GM12878 (cell line): ENCODE data around the gene ERMN. TPM values are rescaled to one million over a fixed set of nuclear protein-coding genes. Genes with fewer than 3 reads are reported as not detected.

Experiments used
- ATAC-seq: fragments of 200-7000 bp; cut with Tn5 transposase; 3 replicates; pipeline ENCODE4 v1.9.1; 2020; ENCODE audit warnings: mild to moderate bottlenecking, moderate library complexity
- BruUV-seq: library from RNA; stranded (reverse); fragments of 400-500 nt; replicated peaks from 2 replicates; lab custom pipeline; 2021; lab: Mats Ljungman, UMichigan
- CTCF ChIA-PET: fragments of 300-600 bp; sonication (Branson Sonifier 250); formaldehyde crosslinking; extraction: SDS; loops from one replicate; lab custom pipeline; 2021; ENCODE audit warnings: inconsistent platforms; lab: Yijun Ruan, JAX
- POLR2A ChIA-PET: fragments of 350-600 bp; formaldehyde crosslinking; extraction: SDS; loops from one replicate; lab custom pipeline; 2021; ENCODE audit warnings: inconsistent platforms; lab: Charles Lee
- RAD21 ChIA-PET: fragments of 300-600 bp; sonication (Branson Sonifier 250); formaldehyde crosslinking; loops from one replicate; lab custom pipeline; 2023; ENCODE audit warnings: antibody characterized with exemption; ENCODE audit not compliant: unreplicated experiment; lab: Charles Lee
- SMC1A ChIA-PET: fragments of 300-600 bp; sonication (Branson Sonifier 250); formaldehyde crosslinking; loops from one replicate; lab custom pipeline; 2023; ENCODE audit not compliant: unreplicated experiment, uncharacterized antibody; lab: Charles Lee
- DNase-seq: peaks from one replicate; pipeline ENCODE4 v3.0.0-alpha.2; 2011; ENCODE audit warnings: low read depth, low spot score
- FAIRE-seq: peaks from 3 replicates; lab custom pipeline; 2011; peaks lifted over from hg19 to GRCh38; lab: Jason Lieb, UNC
- H2AFZ ChIP-seq: 2 replicates; pipeline ENCODE4 v1.6.0; 2011; ENCODE audit warnings: low read depth, low read length, control low read depth; ENCODE audit not compliant: control insufficient read depth
- H3K27ac ChIP-seq: 2 replicates; pipeline ENCODE4 v1.5.1; 2011; ENCODE audit warnings: control low read depth; ENCODE audit not compliant: control insufficient read depth, insufficient read depth
- H3K27me3 ChIP-seq, 2 experiments: replicated peaks in 1 of 2; 2 replicates each; pipeline versions ENCODE4 v1.6.0 to v1.6.1; 2011; ENCODE audit warnings: low read length in 1 of 2; ENCODE audit not compliant: control insufficient read depth in 2 of 2, insufficient read depth in 2 of 2
- H3K36me3 ChIP-seq, 2 experiments: 2 replicates each; pipeline ENCODE4 v1.5.1; 2011; ENCODE audit warnings: low read length in 1 of 2; ENCODE audit not compliant: control insufficient read depth in 2 of 2, insufficient read depth in 2 of 2
- H3K4me1 ChIP-seq: 2 replicates; pipeline ENCODE4 v1.6.1; 2011; ENCODE audit warnings: mild to moderate bottlenecking, low read length, moderate library complexity, mixed read lengths; ENCODE audit not compliant: control insufficient read depth, insufficient read depth
- H3K4me2 ChIP-seq: 2 replicates; pipeline ENCODE4 v1.6.0; 2011; ENCODE audit warnings: control low read depth; ENCODE audit not compliant: control insufficient read depth, insufficient read depth
- H3K4me3 ChIP-seq: fragments of 200-600 bp; sonication (generic); 2 replicates; pipeline ENCODE4 v1.5.1; 2016
- H3K79me2 ChIP-seq: 2 replicates; pipeline ENCODE4 v1.6.0; 2011; ENCODE audit warnings: low read length; ENCODE audit not compliant: control insufficient read depth, insufficient read depth
- H3K9ac ChIP-seq: 2 replicates; pipeline ENCODE4 v1.8.0; 2011; ENCODE audit warnings: low read length, control low read depth, mixed read lengths; ENCODE audit not compliant: control insufficient read depth, insufficient read depth
- H3K9me3 ChIP-seq: replicated peaks from 3 replicates; pipeline ENCODE4 v1.5.1; 2011; ENCODE audit warnings: mild to moderate bottlenecking, low read length; ENCODE audit not compliant: control insufficient read depth, insufficient read depth
- H4K20me1 ChIP-seq: 2 replicates; pipeline ENCODE4 v1.6.0; 2011; ENCODE audit not compliant: control insufficient read depth, insufficient read depth
- ASH2L ChIP-seq: fragments of 300-600, 200-600 bp; sonication (generic); IDR thresholded peaks from 2 replicates; pipeline ENCODE4 v1.6.1; 2017; ENCODE audit warnings: low read depth, mild to moderate bottlenecking, borderline replicate concordance
- BMI1 ChIP-seq: fragments of 450-650 bp; IDR thresholded peaks from 2 replicates; pipeline ENCODE4 v1.6.1; 2016; ENCODE audit warnings: mild to moderate bottlenecking, moderate library complexity, borderline replicate concordance
- CBFB ChIP-seq: IDR thresholded peaks from 2 replicates; pipeline ENCODE4 v1.6.1; 2016; ENCODE audit warnings: antibody characterized with exemption, low read depth
- CHD1 ChIP-seq: IDR thresholded peaks from 2 replicates; pipeline ENCODE4 v1.6.1; 2012; ENCODE audit warnings: low read depth, low read length, improper control_type of control experiment
- EP300 ChIP-seq, 2 experiments: fragments of 150-350 bp in 1 of 2; IDR thresholded peaks; 2 replicates each; pipeline ENCODE4 v1.6.1; 2011 to 2012; ENCODE audit warnings: low read depth in 2 of 2, low read length in 2 of 2, borderline replicate concordance in 1 of 2, improper control_type of control experiment in 1 of 2, inconsistent platforms in 1 of 2; ENCODE audit not compliant: control insufficient read depth in 1 of 2
- IKZF2 ChIP-seq, 2 experiments: fragments of 450-650 bp; IDR thresholded peaks; 2 replicates each; pipeline ENCODE4 v1.6.1; 2017; ENCODE audit warnings: mild to moderate bottlenecking in 2 of 2, moderate library complexity in 2 of 2
- MTA2 ChIP-seq: fragments of 450-650 bp; IDR thresholded peaks from 2 replicates; pipeline ENCODE4 v1.6.1; 2016; ENCODE audit warnings: low read depth, mild to moderate bottlenecking, moderate library complexity
- NR2C1 ChIP-seq: fragments of 450-650 bp; IDR thresholded peaks from 2 replicates; pipeline ENCODE4 v1.6.1; 2017; ENCODE audit warnings: antibody characterized with exemption, mild to moderate bottlenecking, moderate library complexity
- PBX3 ChIP-seq: IDR thresholded peaks from 2 replicates; pipeline ENCODE4 v1.6.1; 2011; ENCODE audit warnings: mild to moderate bottlenecking, low read depth, low read length, moderate library complexity; ENCODE audit not compliant: insufficient replicate concordance
- SMC3 ChIP-seq: IDR thresholded peaks from 2 replicates; pipeline ENCODE4 v1.6.1; 2011; ENCODE audit warnings: low read length, improper control_type of control experiment, borderline replicate concordance
- ZZZ3 ChIP-seq: IDR thresholded peaks from 2 replicates; pipeline ENCODE4 v1.6.1; 2011; ENCODE audit warnings: low read depth; ENCODE audit not compliant: control insufficient read depth, insufficient read length
- WGBS: methylation state at CpG from one replicate; pipeline ENCODE4 v1.1.6; 2016; ENCODE audit warnings: low lambda C conversion rate; ENCODE audit not compliant: insufficient replicate concordance, insufficient coverage; ENCODE audit errors: missing lambda C conversion rate; 5-methylcytosine and 5-hydroxymethylcytosine counted together
- in situ Hi-C: fragments of 300-500 bp; cut with MboI; formaldehyde crosslinking; loops from 9 replicates; pipeline ENCODE4 v1.14.3; 2018; ENCODE audit warnings: mixed read lengths
- intact Hi-C: fragments of 100-400 bp; cut with micrococcal nuclease; formaldehyde crosslinking; loops from one replicate; pipeline ENCODE4 v1.14.2; 2022; ENCODE audit not compliant: unreplicated experiment
- polyA plus RNA-seq, 11 experiments: library from polyadenylated mRNA; depleted of rRNA in 4 of 11; unstranded in 6 of 11; stranded (reverse) in 5 of 11; fragments of >200 nt; fragmentation: Nextera tagmentation in 4 of 11; fragmentation: Illumina TruSeq in 1 of 11; extraction: Ambion mirVana in 4 of 11; extraction: Trizol in 1 of 11; gene quantifications; 1 replicate in 1 of 11; 2 replicates in 10 of 11; pipeline versions ENCODE4 v1.2.1 to v1.2.3, GENCODE V29; 2011 to 2016; ENCODE audit warnings: inconsistent platforms in 2 of 11, missing spikeins in 2 of 11, low read depth in 1 of 11
- total RNA-seq, 4 experiments: library from RNA; depleted of rRNA in 3 of 4; stranded (reverse); fragments of >200 nt in 3 of 4; fragmentation: Illumina TruSeq in 1 of 4; extraction: Trizol in 1 of 4; gene quantifications; 2 replicates each; pipeline versions ENCODE4 v1.2.1 to v1.2.3, GENCODE V29; 2013 to 2021
- TF ChIP-seq, protein P1 (sequence below): IDR thresholded peaks from 2 replicates; pipeline ENCODE4 v1.6.1; 2011; ENCODE audit warnings: low read depth, mild to moderate bottlenecking, low read length, moderate library complexity, borderline replicate concordance; ENCODE audit errors: extremely low read depth

Gene ERMN
- total and polyA plus RNA-seq, 10 of the 15 experiments (the other 5 are each of a cell fraction or from before 2014, with no cell fraction given), result 0.26 to 5.3 (median 1.5) TPM

DNA sequence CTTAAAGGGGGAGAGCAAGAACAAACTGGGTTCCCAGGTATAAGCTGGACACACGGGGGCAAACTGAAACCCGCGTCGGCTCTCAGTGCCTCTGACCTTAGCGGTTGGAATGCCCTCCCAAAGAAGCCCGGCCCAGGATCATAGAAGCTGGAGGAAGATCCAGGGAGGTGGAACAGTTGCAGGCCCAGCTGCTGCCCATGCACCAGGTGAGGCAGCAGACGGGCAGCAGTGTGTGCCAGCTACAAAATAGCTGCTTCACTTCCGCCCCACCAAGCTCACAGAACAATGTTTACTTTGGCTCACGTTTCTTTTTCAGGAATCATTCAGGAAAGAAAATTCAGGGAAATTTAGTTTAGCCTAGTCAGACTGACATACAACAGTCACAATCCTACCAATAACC is 3.9 kb upstream of the ERMN start:
- ATAC-seq, result no peak
- no peaks in the 10 kb centered on the region for H3K4me1 ChIP-seq
- no peaks in the 10 kb centered on the region for H3K36me3 ChIP-seq
- no peaks in the 10 kb centered on the region for H4K20me1 ChIP-seq
- CTCF ChIA-PET, result interaction anchor here (0.6 to 13.5 kb wide), 21 partner anchors 8 to 161 kb away, joined by 3 to 208 read pairs (median 5); partner anchors contain the start of gene CYTIP
- no peak overlapping the region for H3K4me2 ChIP-seq
- H3K4me3 ChIP-seq, result no peak overlapping the region
- RAD21 ChIA-PET, result interaction anchor here (0.7 to 8.7 kb wide), 6 partner anchors 25 to 162 kb away, joined by 3 to 126 read pairs (median 5); no protein-coding TSS in a partner anchor
- in situ Hi-C loops, result loop anchor here (5.0 kb wide), 2 partner anchors 83 to 163 kb away; no protein-coding TSS in a partner anchor
- 87% methylated on average over 9 of the region's 9 CpGs for WGBS
- no peak for DNase-seq
- no peak overlapping the region for H3K27ac ChIP-seq
- POLR2A ChIA-PET, result no interaction called here
- H3K9me3 ChIP-seq, result no peaks in the 10 kb centered on the region
- no peak overlapping the region for H3K9ac ChIP-seq
- BruUV-seq, result no TSS peak
- no peaks in the 10 kb centered on the region for H3K27me3 ChIP-seq
- H2AFZ ChIP-seq, result no peak overlapping the region
- no peak for TF ChIP-seq NR2C1
- no peak for TF ChIP-seq CHD1
- TF ChIP-seq PBX3, result no peak
- TF ChIP-seq, protein P1, sequence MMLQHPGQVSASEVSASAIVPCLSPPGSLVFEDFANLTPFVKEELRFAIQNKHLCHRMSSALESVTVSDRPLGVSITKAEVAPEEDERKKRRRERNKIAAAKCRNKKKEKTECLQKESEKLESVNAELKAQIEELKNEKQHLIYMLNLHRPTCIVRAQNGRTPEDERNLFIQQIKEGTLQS, result no peak
- TF ChIP-seq CBFB, result no peak
- TF ChIP-seq BMI1, result no peak
- no peak for TF ChIP-seq MTA2
- no peak for TF ChIP-seq ZZZ3
- no peak for TF ChIP-seq SMC3
- TF ChIP-seq IKZF2 (IDR thresholded peaks at IDR 0.05), result no peak
- TF ChIP-seq EP300 (IDR thresholded peaks at IDR 0.05; ENCODE audit: borderline replicate concordance in 1 of 2, control insufficient read depth in 1 of 2, low read depth in 2 of 2, low read length in 2 of 2), result no peak
- TF ChIP-seq ASH2L, result no peak
- TF ChIP-seq, all 136 proteins: peak for 0
- intact Hi-C loops, result loop anchor here (5.0 kb wide), 1 partner anchor 143 kb away; no protein-coding TSS in a partner anchor
- H3K79me2 ChIP-seq, result no peaks in the 10 kb centered on the region
- SMC1A ChIA-PET, result interaction anchor here (0.8 to 12.6 kb wide), 14 partner anchors 11 to 180 kb away, joined by 3 to 165 read pairs (median 4); partner anchors contain the start of gene CYTIP
- FAIRE-seq, result no peak
